Stomach (tissue), 4 donors: Measurements from ENCODE around the gene CCDC192.

Source experiments
- CTCF ChIP-seq, 7 experiments: fragments of 450-650 bp in 4 of 7; fragments of 200-600 bp in 3 of 7; sonication (generic) in 3 of 7; IDR thresholded peaks; one replicate each; pipeline ENCODE4 v1.5.1; 2016 to 2019; ENCODE audit warnings: antibody characterized with exemption in 7 of 7, control low read depth in 2 of 7, mild to moderate bottlenecking in 1 of 7
- EP300 ChIP-seq: sonication (generic); formaldehyde crosslinking; IDR thresholded peaks from one replicate; pipeline ENCODE4 v1.6.1; 2017; ENCODE audit warnings: antibody characterized with exemption
- POLR2A ChIP-seq, 4 donors: fragments of 450-650 bp; IDR thresholded peaks; one replicate each; pipeline ENCODE4 v1.6.1; 2016; ENCODE audit warnings: antibody characterized with exemption in 4 of 4, control low read depth in 2 of 4, mild to moderate bottlenecking in 1 of 4, moderate library complexity in 1 of 4
- POLR2AphosphoS5 ChIP-seq, 3 donors: sonication (generic); formaldehyde crosslinking; IDR thresholded peaks; one replicate each; pipeline ENCODE4 v1.6.1; 2016; ENCODE audit warnings: antibody characterized with exemption in 3 of 3

DNA sequence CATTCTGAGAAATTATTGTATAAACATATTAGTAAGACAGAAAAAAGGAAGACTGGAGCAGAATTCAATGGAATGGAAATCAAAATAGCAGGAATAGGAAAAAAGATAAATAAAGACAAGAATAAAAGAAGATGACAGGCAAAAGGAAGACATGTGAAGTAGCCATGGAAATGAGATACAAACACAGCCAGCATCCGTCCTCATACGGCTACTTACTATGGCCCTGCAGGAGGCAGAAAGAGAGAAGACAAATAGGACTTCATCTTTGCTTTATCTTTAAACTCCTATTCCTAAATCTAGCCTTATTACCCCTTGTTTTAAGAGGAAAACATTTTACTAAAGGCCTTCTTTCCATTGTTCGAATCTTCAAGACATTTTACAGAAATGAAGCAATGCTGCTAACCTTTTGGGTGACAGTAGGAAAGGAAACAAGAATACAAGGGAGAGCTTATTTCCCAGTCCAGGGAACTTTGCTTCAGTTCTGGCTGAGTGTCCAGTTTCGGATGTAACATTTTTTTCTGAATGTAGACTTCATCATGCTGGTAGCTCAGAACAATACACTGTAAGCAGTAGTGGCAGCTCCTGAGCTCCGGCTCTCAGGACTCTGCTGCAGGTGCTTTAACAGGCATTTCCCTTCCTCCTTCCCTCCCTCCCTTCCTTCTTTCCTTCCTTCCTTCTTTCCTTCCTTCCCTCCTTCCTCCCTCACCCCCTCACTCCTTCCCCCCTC is 274.0 kb downstream of the CCDC192 start:
- TF ChIP-seq CTCF (IDR thresholded peaks at IDR 0.05) (no peak), POLR2A (IDR thresholded peaks at IDR 0.05) (no peak), EP300 (no peak), POLR2AphosphoS5 (IDR thresholded peaks at IDR 0.05) (no peak)
